ENCODE measurements around the gene ZDHHC17.

Gene ZDHHC17

DNA sequence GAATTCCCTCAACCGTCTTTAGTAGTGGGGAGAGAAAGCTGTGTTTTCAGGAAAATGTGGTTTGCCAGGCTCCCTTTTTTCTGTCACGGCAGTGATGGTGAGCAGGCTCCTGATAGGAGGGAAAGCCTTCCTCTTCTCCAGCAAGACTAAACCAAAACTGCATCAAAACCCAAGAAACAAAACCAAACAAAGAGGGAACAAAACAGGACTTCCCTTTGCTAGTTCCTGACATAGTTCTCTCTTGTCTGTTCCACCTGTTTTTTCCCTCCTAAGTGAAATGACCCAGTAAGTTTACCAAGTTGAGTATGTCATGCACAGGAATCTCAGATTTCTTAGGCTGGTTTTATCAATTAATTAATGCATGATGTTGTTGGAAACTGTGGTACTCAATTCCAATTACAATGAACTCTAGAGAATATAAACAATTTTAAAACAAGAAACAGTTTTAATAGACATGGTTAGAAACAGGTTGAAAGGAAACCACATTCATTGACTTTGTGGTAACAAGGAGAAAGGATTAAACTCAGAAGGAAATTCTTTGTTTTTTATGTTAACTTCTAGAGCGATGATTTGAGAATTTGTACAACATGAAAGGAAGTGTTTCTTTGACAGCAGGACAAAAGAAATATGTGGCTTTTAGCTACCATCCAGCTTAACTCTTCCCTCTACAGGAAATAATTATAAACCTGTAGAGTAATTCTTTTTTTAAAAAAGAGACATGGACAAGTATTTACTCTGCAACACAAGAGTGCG lies 137.9 kb downstream of the ZDHHC17 start:
- DNase-seq (ENCODE audit: low read depth), result no peak
- H3K4me3 ChIP-seq (ENCODE audit: low read depth, low read length), result no peak overlapping the region
- TF ChIP-seq, protein P1, sequence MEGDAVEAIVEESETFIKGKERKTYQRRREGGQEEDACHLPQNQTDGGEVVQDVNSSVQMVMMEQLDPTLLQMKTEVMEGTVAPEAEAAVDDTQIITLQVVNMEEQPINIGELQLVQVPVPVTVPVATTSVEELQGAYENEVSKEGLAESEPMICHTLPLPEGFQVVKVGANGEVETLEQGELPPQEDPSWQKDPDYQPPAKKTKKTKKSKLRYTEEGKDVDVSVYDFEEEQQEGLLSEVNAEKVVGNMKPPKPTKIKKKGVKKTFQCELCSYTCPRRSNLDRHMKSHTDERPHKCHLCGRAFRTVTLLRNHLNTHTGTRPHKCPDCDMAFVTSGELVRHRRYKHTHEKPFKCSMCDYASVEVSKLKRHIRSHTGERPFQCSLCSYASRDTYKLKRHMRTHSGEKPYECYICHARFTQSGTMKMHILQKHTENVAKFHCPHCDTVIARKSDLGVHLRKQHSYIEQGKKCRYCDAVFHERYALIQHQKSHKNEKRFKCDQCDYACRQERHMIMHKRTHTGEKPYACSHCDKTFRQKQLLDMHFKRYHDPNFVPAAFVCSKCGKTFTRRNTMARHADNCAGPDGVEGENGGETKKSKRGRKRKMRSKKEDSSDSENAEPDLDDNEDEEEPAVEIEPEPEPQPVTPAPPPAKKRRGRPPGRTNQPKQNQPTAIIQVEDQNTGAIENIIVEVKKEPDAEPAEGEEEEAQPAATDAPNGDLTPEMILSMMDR (IDR thresholded peaks at IDR 0.05; ENCODE audit: insufficient read depth, low read depth, low read length, missing control alignments), result no peak
